Esophagus muscularis mucosa (tissue), 4 donors: ENCODE results near the gene KCNAB2. TPM values are rescaled to one million over a fixed set of nuclear protein-coding genes. Genes with fewer than 3 reads are reported as not detected.

Experiments used
- DNase-seq: peaks from one replicate; pipeline ENCODE4 v3.0.0-alpha.2; 2017; ENCODE audit errors: extremely low spot score
- H3K27ac ChIP-seq, 4 donors: fragments of 200-600 bp; sonication (generic); replicated peaks in 1 of 4; 1 replicate in 3 of 4; 2 replicates in 1 of 4; pipeline ENCODE4 v1.5.1; 2016 to 2019; ENCODE audit warnings: mild to moderate bottlenecking in 1 of 4
- H3K27me3 ChIP-seq, 4 donors: fragments of 200-600 bp; sonication (generic); one replicate each; pipeline versions ENCODE4 v1.5.1 to v1.6.0; 2016 to 2019
- H3K36me3 ChIP-seq, 4 donors: fragments of 200-600 bp; sonication (generic); one replicate each; pipeline ENCODE4 v1.5.1; 2016 to 2019
- H3K4me1 ChIP-seq, 4 donors: fragments of 200-600 bp; sonication (generic); one replicate each; pipeline ENCODE4 v1.5.1; 2016 to 2019
- H3K4me3 ChIP-seq, 4 donors: fragments of 200-600 bp; sonication (generic); 1 replicate in 2 of 4; 2 replicates in 2 of 4; pipeline ENCODE4 v1.5.1; 2016 to 2019; ENCODE audit warnings: mild to moderate bottlenecking in 4 of 4, moderate library complexity in 1 of 4
- H3K9me3 ChIP-seq, 4 donors: fragments of 200-600 bp; sonication (generic); 1 replicate in 3 of 4; 2 replicates in 1 of 4; pipeline ENCODE4 v1.5.1; 2016 to 2019
- EP300 ChIP-seq: sonication (generic); formaldehyde crosslinking; IDR thresholded peaks from one replicate; pipeline ENCODE4 v1.6.1; 2017; ENCODE audit warnings: antibody characterized with exemption
- POLR2A ChIP-seq: fragments of 450-650 bp; IDR thresholded peaks from one replicate; pipeline ENCODE4 v1.6.1; 2017; ENCODE audit warnings: antibody characterized with exemption, moderate library complexity, mild to moderate bottlenecking, low read depth
- POLR2AphosphoS5 ChIP-seq, 2 donors: sonication (generic); formaldehyde crosslinking; IDR thresholded peaks; one replicate each; pipeline ENCODE4 v1.6.1; 2017; ENCODE audit warnings: antibody characterized with exemption in 2 of 2
- whole genome bisulfite sequencing: methylation state at CpG from one replicate; pipeline ENCODE4 v1.1.5; 2018; 5-methylcytosine and 5-hydroxymethylcytosine counted together
- intact Hi-C: fragments of 100-400 bp; cut with DNase I; formaldehyde crosslinking; loops from one replicate; pipeline ENCODE4 v1.15.1; 2023
- total RNA-seq, 4 donors: library from RNA; depleted of rRNA; stranded (reverse); fragments of >200 nt; gene quantifications; one replicate each; pipeline versions ENCODE4 v1.1.0 to v1.2.1, GENCODE V29; 2016
- TF ChIP-seq, protein P1 (sequence below), 3 experiments: fragments of 200-600 bp in 2 of 3; fragments of 450-650 bp in 1 of 3; sonication (generic) in 2 of 3; IDR thresholded peaks; one replicate each; pipeline ENCODE4 v1.5.1; 2017 to 2019; ENCODE audit warnings: antibody characterized with exemption in 3 of 3, mild to moderate bottlenecking in 2 of 3, moderate library complexity in 1 of 3

The KCNAB2 gene
- total RNA-seq, 4 donors from 2014 or later = 10.4 to 19.3 (median 13.2) TPM

GRCh38 chr1:6137758-6138157, 92.1 kb downstream of the KCNAB2 start:
- Histone ChIP-seq H3K9me3 (peaks cover 0 to 1% (median under 1%) of the 10 kb centered on the region in 4 donors), H3K36me3 (no peaks in the 10 kb centered on the region), H3K4me3 (no peak overlapping the region), H3K4me1 (no peaks in the 10 kb centered on the region), H3K27ac (no peak overlapping the region), H3K27me3 (no peaks in the 10 kb centered on the region)
- WGBS = 78% methylated on average over 5 of the region's 5 CpGs
- TF ChIP-seq POLR2AphosphoS5 (IDR thresholded peaks at IDR 0.05) (no peak), EP300 (no peak)
- TF ChIP-seq, protein P1, sequence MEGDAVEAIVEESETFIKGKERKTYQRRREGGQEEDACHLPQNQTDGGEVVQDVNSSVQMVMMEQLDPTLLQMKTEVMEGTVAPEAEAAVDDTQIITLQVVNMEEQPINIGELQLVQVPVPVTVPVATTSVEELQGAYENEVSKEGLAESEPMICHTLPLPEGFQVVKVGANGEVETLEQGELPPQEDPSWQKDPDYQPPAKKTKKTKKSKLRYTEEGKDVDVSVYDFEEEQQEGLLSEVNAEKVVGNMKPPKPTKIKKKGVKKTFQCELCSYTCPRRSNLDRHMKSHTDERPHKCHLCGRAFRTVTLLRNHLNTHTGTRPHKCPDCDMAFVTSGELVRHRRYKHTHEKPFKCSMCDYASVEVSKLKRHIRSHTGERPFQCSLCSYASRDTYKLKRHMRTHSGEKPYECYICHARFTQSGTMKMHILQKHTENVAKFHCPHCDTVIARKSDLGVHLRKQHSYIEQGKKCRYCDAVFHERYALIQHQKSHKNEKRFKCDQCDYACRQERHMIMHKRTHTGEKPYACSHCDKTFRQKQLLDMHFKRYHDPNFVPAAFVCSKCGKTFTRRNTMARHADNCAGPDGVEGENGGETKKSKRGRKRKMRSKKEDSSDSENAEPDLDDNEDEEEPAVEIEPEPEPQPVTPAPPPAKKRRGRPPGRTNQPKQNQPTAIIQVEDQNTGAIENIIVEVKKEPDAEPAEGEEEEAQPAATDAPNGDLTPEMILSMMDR (IDR thresholded peaks at IDR 0.05) = no peak
- DNase-seq = no peak
- intact Hi-C loops = no loop called here

GRCh38 chr1:6140413-6140812, 94.7 kb downstream of the KCNAB2 start:
- no peak for TF ChIP-seq EP300
- TF ChIP-seq, protein P1 (IDR thresholded peaks at IDR 0.05) = no peak
- TF ChIP-seq POLR2AphosphoS5 (IDR thresholded peaks at IDR 0.05) = no peak
- TF ChIP-seq POLR2A = no peak
- peaks cover 0 to 10% (median 0%) of the 10 kb centered on the region in 4 donors for H3K27me3 ChIP-seq
- H3K27ac ChIP-seq = no peak overlapping the region
- no peaks in the 10 kb centered on the region for H3K9me3 ChIP-seq
- 69% methylated on average over 2 of the region's 2 CpGs for WGBS
- intact Hi-C loops = no loop called here
- H3K4me3 ChIP-seq = no peak overlapping the region
- H3K36me3 ChIP-seq = no peaks in the 10 kb centered on the region
- DNase-seq = no peak
- H3K4me1 ChIP-seq = no peaks in the 10 kb centered on the region

DNA sequence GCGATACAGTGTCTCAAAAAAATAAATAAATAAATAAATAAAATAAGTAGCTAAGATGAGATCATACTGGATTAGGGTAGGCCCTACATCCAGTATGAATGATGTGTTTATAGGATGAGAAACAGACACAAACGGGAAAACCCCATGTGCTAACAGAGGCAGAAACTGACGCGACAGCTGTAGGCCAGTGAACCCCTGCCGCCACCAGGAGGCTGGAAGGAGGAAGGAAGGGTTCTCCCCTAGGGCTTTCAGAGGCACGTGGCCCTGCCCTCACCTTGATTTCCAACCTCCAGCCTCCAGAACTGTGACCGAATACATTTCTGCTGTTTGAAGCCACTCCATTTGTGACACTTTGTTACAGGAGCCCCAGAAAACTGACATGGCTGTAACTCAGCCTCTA, 95.9 kb downstream of the KCNAB2 start:
- intact Hi-C loops = no loop called here
- Histone ChIP-seq H3K4me1 (no peaks in the 10 kb centered on the region), H3K27ac (no peak overlapping the region), H3K9me3 (no peaks in the 10 kb centered on the region), H3K36me3 (no peaks in the 10 kb centered on the region), H3K4me3 (no peak overlapping the region), H3K27me3 (peaks cover 0 to 22% (median under 1%) of the 10 kb centered on the region in 4 donors)
- DNase-seq = no peak
- TF ChIP-seq POLR2A (no peak), EP300 (no peak), POLR2AphosphoS5 (IDR thresholded peaks at IDR 0.05) (no peak)
- TF ChIP-seq, protein P1 (IDR thresholded peaks at IDR 0.05) = no peak
- WGBS = 64% methylated on average over 7 of the region's 7 CpGs

GRCh38 chr1:6142036-6142621, 96.4 kb downstream of the KCNAB2 start:
- Histone ChIP-seq H3K27me3 (peaks cover 0 to 27% (median 2%) of the 10 kb centered on the region in 4 donors), H3K4me1 (no peaks in the 10 kb centered on the region), H3K36me3 (no peaks in the 10 kb centered on the region), H3K27ac (no peak overlapping the region), H3K9me3 (no peaks in the 10 kb centered on the region), H3K4me3 (no peak overlapping the region)
- no peak for DNase-seq
- WGBS = 92% methylated on average over 30 of the region's 33 CpGs
- no peak for TF ChIP-seq POLR2A
- no peak for TF ChIP-seq EP300
- TF ChIP-seq, protein P1 (IDR thresholded peaks at IDR 0.05) = no peak
- TF ChIP-seq POLR2AphosphoS5 (IDR thresholded peaks at IDR 0.05) = no peak
- intact Hi-C loops = no loop called here

DNA sequence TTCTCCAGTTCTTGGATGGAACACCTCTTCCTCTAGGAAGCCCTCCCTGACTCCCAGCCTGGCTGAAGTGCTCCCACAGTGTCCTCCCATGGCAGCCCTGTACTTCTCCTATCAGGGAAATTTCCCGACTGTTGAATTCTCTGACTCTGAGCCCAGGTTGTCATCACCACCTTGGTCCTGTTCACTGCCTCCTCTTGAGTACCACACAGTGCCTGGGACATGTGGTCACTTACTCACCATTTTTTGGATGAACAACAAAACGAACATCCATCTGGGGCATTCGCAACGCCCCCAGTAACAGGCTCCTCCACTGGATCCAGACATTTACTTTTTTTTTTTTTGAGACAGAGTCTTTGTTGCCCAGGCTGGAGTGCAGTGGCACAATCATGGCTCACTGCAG, 97.0 kb downstream of the KCNAB2 start:
- no peak for DNase-seq
- WGBS = 88% methylated on average over 4 of the region's 4 CpGs
- intact Hi-C loops = no loop called here
- no peak overlapping the region for H3K27ac ChIP-seq
- TF ChIP-seq POLR2AphosphoS5 (IDR thresholded peaks at IDR 0.05) (no peak), EP300 (no peak), POLR2A (no peak)
- TF ChIP-seq, protein P1 (IDR thresholded peaks at IDR 0.05) = no peak
- no peaks in the 10 kb centered on the region for H3K9me3 ChIP-seq
- H3K4me3 ChIP-seq = no peak overlapping the region
- no peaks in the 10 kb centered on the region for H3K36me3 ChIP-seq
- H3K27me3 ChIP-seq = peaks cover 0 to 33% (median 2%) of the 10 kb centered on the region in 4 donors
- no peaks in the 10 kb centered on the region for H3K4me1 ChIP-seq
